Measurements from ENCODE around the gene HS3ST4. TPM values are rescaled to one million over a fixed set of nuclear protein-coding genes. Genes with fewer than 3 reads are reported as not detected.
A peak's percentile ranks its signal among the peaks of the same experiment; 100 is the strongest.

HS3ST4 gene
- total RNA-seq, 1 donor from 2014 or later = not detected

GRCh38 chr16:25699069-25699468 lies 7.3 kb downstream of the HS3ST4 start:
- DNase-seq (ENCODE audit: low read depth) (no peak), FAIRE-seq (no peak)
- TF ChIP-seq CTCF (IDR thresholded peaks at IDR 0.05; ENCODE audit: insufficient read depth, low read length, severe bottlenecking) = no peak
- Histone ChIP-seq H3K36me3 (ENCODE audit: control insufficient read depth, insufficient read depth, low read length) (no peaks in the 10 kb centered on the region), H3K27me3 (ENCODE audit: control insufficient read depth, insufficient read depth, low read length) (peaks cover 2% of the 10 kb centered on the region), H3K4me3 (ENCODE audit: low read depth, low read length) (no peak overlapping the region)

GRCh38 chr16:25700547-25700946 lies 8.8 kb downstream of the HS3ST4 start:
- DNase-seq (ENCODE audit: low read depth) = no peak
- no peak for FAIRE-seq
- TF ChIP-seq CTCF (IDR thresholded peaks at IDR 0.05; ENCODE audit: insufficient read depth, low read length, severe bottlenecking) = no peak
- Histone ChIP-seq H3K36me3 (ENCODE audit: control insufficient read depth, insufficient read depth, low read length) (no peaks in the 10 kb centered on the region), H3K4me3 (ENCODE audit: low read depth, low read length) (no peak overlapping the region), H3K27me3 (ENCODE audit: control insufficient read depth, insufficient read depth, low read length) (no peaks in the 10 kb centered on the region)

GRCh38 chr16:25707553-25707952 lies 15.8 kb downstream of the HS3ST4 start:
- Histone ChIP-seq H3K36me3 (ENCODE audit: control insufficient read depth, insufficient read depth, low read length) (no peaks in the 10 kb centered on the region), H3K4me3 (ENCODE audit: low read depth, low read length) (no peak overlapping the region), H3K27me3 (ENCODE audit: control insufficient read depth, insufficient read depth, low read length) (no peaks in the 10 kb centered on the region)
- DNase-seq (ENCODE audit: low read depth) (no peak), FAIRE-seq (no peak)
- no peak for TF ChIP-seq CTCF (IDR thresholded peaks at IDR 0.05; ENCODE audit: insufficient read depth, low read length, severe bottlenecking)

GRCh38 chr16:25707982-25708583 lies 16.3 kb downstream of the HS3ST4 start:
- H3K36me3 ChIP-seq (ENCODE audit: control insufficient read depth, insufficient read depth, low read length) = no peaks in the 10 kb centered on the region
- no peak overlapping the region for H3K4me3 ChIP-seq (ENCODE audit: low read depth, low read length)
- DNase-seq (ENCODE audit: low read depth) = peak; percentile 11
- FAIRE-seq = no peak
- no peaks in the 10 kb centered on the region for H3K27me3 ChIP-seq (ENCODE audit: control insufficient read depth, insufficient read depth, low read length)
- peak; percentile 30 for TF ChIP-seq CTCF (IDR thresholded peaks at IDR 0.05; ENCODE audit: insufficient read depth, low read length, severe bottlenecking)

GRCh38 chr16:25709213-25709612 lies 17.5 kb downstream of the HS3ST4 start:
- FAIRE-seq (no peak), DNase-seq (ENCODE audit: low read depth) (no peak)
- no peak overlapping the region for H3K4me3 ChIP-seq (ENCODE audit: low read depth, low read length)
- TF ChIP-seq CTCF (IDR thresholded peaks at IDR 0.05; ENCODE audit: insufficient read depth, low read length, severe bottlenecking) = no peak
- H3K27me3 ChIP-seq (ENCODE audit: control insufficient read depth, insufficient read depth, low read length) = no peaks in the 10 kb centered on the region
- no peaks in the 10 kb centered on the region for H3K36me3 ChIP-seq (ENCODE audit: control insufficient read depth, insufficient read depth, low read length)
